ENCODE measurements around the gene SP1.

GRCh38 chr12:53345486-53346188, 34.3 kb upstream of the SP1 start:
- TF ChIP-seq CTCF (IDR thresholded peaks at IDR 0.05; ENCODE audit: insufficient read depth, low read depth, low read length) (no peak), EZH2 (IDR thresholded peaks at IDR 0.05; ENCODE audit: insufficient read depth, low read length) (no peak)
